ENCODE data around the gene CCDC70. TPM values are rescaled to one million over a fixed set of nuclear protein-coding genes. Genes with fewer than 3 reads are reported as not detected.

Gene CCDC70
- total RNA-seq, 2 donors from 2014 or later: not detected

GRCh38 chr13:51825681-51826254, 36.0 kb upstream of the CCDC70 start:
- ATAC-seq (peak in 1 of 2 donors; percentile 9), DNase-seq (ENCODE audit: low spot score in 2 of 2) (peak in 1 of 2 donors; percentile 28)
- no peaks in the 10 kb centered on the region for H3K9me3 Mint-ChIP-seq
- H3K27ac Mint-ChIP-seq: peak overlapping the region; percentile 79 to 86
- H3K36me3 Mint-ChIP-seq: no peaks in the 10 kb centered on the region

- Mint-ChIP-seq H3K36me3 (no peaks in the 10 kb centered on the region), H3K27ac (peak overlapping the region in 1 of 2 donors; percentile 46), H3K9me3 (no peaks in the 10 kb centered on the region)
- DNase-seq (ENCODE audit: low spot score in 2 of 2) (peak in 1 of 2 donors; percentile 50), ATAC-seq (no peak)
These were observed 35.2 kb upstream of the CCDC70 start for GRCh38 chr13:51826606-51827005.

GRCh38 chr13:51827254-51827653, 34.5 kb upstream of the CCDC70 start:
- ATAC-seq: no peak
- H3K9me3 Mint-ChIP-seq: no peaks in the 10 kb centered on the region
- H3K36me3 Mint-ChIP-seq: no peaks in the 10 kb centered on the region
- peak in 1 of 2 donors; percentile 38 for DNase-seq (ENCODE audit: low spot score in 2 of 2)
- peak overlapping the region in 1 of 2 donors; percentile 46 for H3K27ac Mint-ChIP-seq

GRCh38 chr13:51828730-51829567, 32.8 kb upstream of the CCDC70 start:
- DNase-seq (ENCODE audit: low spot score in 2 of 2) (peak in 1 of 2 donors; percentile 26), ATAC-seq (no peak)
- Mint-ChIP-seq H3K27ac (no peak overlapping the region), H3K36me3 (no peaks in the 10 kb centered on the region), H3K9me3 (no peaks in the 10 kb centered on the region)

GRCh38 chr13:51829568-51829899, 32.2 kb upstream of the CCDC70 start:
- Mint-ChIP-seq H3K27ac (no peak overlapping the region), H3K36me3 (no peaks in the 10 kb centered on the region), H3K9me3 (no peaks in the 10 kb centered on the region)
- no peak for DNase-seq (ENCODE audit: low spot score in 2 of 2)
- ATAC-seq: no peak

- Mint-ChIP-seq H3K9me3 (no peaks in the 10 kb centered on the region), H3K36me3 (no peaks in the 10 kb centered on the region), H3K27ac (no peak overlapping the region)
- ATAC-seq (no peak), DNase-seq (ENCODE audit: low spot score in 2 of 2) (peak in 1 of 2 donors; percentile 13)
These were observed 30.2 kb upstream of the CCDC70 start for GRCh38 chr13:51831519-51831918.

- Mint-ChIP-seq H3K9me3 (no peaks in the 10 kb centered on the region), H3K27ac (peak overlapping the region in 1 of 2 donors; percentile 6), H3K36me3 (no peaks in the 10 kb centered on the region)
- DNase-seq (ENCODE audit: low spot score in 2 of 2) (peak in 1 of 2 donors; percentile 54), ATAC-seq (peak; percentile 94 to 96)
These were observed 29.2 kb upstream of the CCDC70 start for GRCh38 chr13:51832471-51833152.

GRCh38 chr13:51833980-51834379, 27.8 kb upstream of the CCDC70 start:
- Mint-ChIP-seq H3K27ac (no peak overlapping the region), H3K9me3 (no peaks in the 10 kb centered on the region), H3K36me3 (no peaks in the 10 kb centered on the region)
- DNase-seq (ENCODE audit: low spot score in 2 of 2) (peak in 1 of 2 donors; percentile 21), ATAC-seq (no peak)

GRCh38 chr13:51834581-51835171, 27.1 kb upstream of the CCDC70 start:
- ATAC-seq (no peak), DNase-seq (ENCODE audit: low spot score in 2 of 2) (no peak)
- Mint-ChIP-seq H3K27ac (no peak overlapping the region), H3K9me3 (no peaks in the 10 kb centered on the region), H3K36me3 (no peaks in the 10 kb centered on the region)

GRCh38 chr13:51837016-51837415, 24.8 kb upstream of the CCDC70 start:
- no peaks in the 10 kb centered on the region for H3K9me3 Mint-ChIP-seq
- H3K27ac Mint-ChIP-seq: no peak overlapping the region
- ATAC-seq (no peak), DNase-seq (ENCODE audit: low spot score in 2 of 2) (no peak)
- no peaks in the 10 kb centered on the region for H3K36me3 Mint-ChIP-seq

GRCh38 chr13:51838240-51838846, 23.4 kb upstream of the CCDC70 start:
- Mint-ChIP-seq H3K27ac (no peak overlapping the region), H3K9me3 (no peaks in the 10 kb centered on the region), H3K36me3 (no peaks in the 10 kb centered on the region)
- no peak for DNase-seq (ENCODE audit: low spot score in 2 of 2)
- ATAC-seq: peak; percentile 89 to 91

GRCh38 chr13:51839711-51840540, 21.8 kb upstream of the CCDC70 start:
- Mint-ChIP-seq H3K9me3 (no peaks in the 10 kb centered on the region), H3K36me3 (no peaks in the 10 kb centered on the region), H3K27ac (no peak overlapping the region)
- no peak for DNase-seq (ENCODE audit: low spot score in 2 of 2)
- ATAC-seq: no peak

GRCh38 chr13:51840917-51841316, 20.9 kb upstream of the CCDC70 start:
- DNase-seq (ENCODE audit: low spot score in 2 of 2) (no peak), ATAC-seq (no peak)
- Mint-ChIP-seq H3K36me3 (no peaks in the 10 kb centered on the region), H3K27ac (no peak overlapping the region), H3K9me3 (no peaks in the 10 kb centered on the region)

- H3K27ac Mint-ChIP-seq: no peak overlapping the region
- no peak for ATAC-seq
- no peak for DNase-seq (ENCODE audit: low spot score in 2 of 2)
- no peaks in the 10 kb centered on the region for H3K9me3 Mint-ChIP-seq
- H3K36me3 Mint-ChIP-seq: no peaks in the 10 kb centered on the region
These were observed 20.0 kb upstream of the CCDC70 start for GRCh38 chr13:51841732-51842131.

GRCh38 chr13:51843529-51843928, 18.2 kb upstream of the CCDC70 start:
- DNase-seq (ENCODE audit: low spot score in 2 of 2) (no peak), ATAC-seq (no peak)
- no peaks in the 10 kb centered on the region for H3K9me3 Mint-ChIP-seq
- H3K36me3 Mint-ChIP-seq: peaks cover 0 to 7% of the 10 kb centered on the region in 2 donors
- no peak overlapping the region for H3K27ac Mint-ChIP-seq

All from activated naive CD4-positive, alpha-beta T cell treated with anti-CD3 and anti-CD28 coated beads, Interleukin-2, amount 50 U/mL, for 72 hours (primary cell).